Progenitor cell of endocrine pancreas (in vitro differentiated cells): ENCODE results near the gene SCFD2. TPM values are rescaled to one million over a fixed set of nuclear protein-coding genes. Genes with fewer than 3 reads are reported as not detected.

Experiments used
- DNase-seq: peaks from one replicate; pipeline ENCODE4 v3.0.0; 2021; ENCODE audit warnings: low spot score; ENCODE audit not compliant: unreplicated experiment
- H3K27ac Mint-ChIP-seq: 2 replicates; pipeline ENCODE4 v1.8.0; 2021; ENCODE audit warnings: mild to moderate bottlenecking, moderate library complexity, mixed read lengths
- H3K27me3 Mint-ChIP-seq: 2 replicates; pipeline ENCODE4 v1.8.0; 2021; ENCODE audit warnings: mixed read lengths
- H3K36me3 Mint-ChIP-seq: 2 replicates; pipeline ENCODE4 v1.8.0; 2022; ENCODE audit warnings: mixed read lengths; ENCODE audit not compliant: insufficient read depth
- H3K4me1 Mint-ChIP-seq: 2 replicates; pipeline ENCODE4 v1.8.0; 2021; ENCODE audit warnings: low read depth, mixed read lengths
- H3K4me3 Mint-ChIP-seq: 2 replicates; pipeline ENCODE4 v1.8.0; 2021; ENCODE audit warnings: low read depth, mild to moderate bottlenecking, moderate library complexity, mixed read lengths
- H3K9me3 Mint-ChIP-seq: 2 replicates; pipeline ENCODE4 v1.8.0; 2021; ENCODE audit warnings: low read depth, mixed read lengths
- CTCF ChIP-seq: fragments of 200-600 bp; sonication (generic); IDR thresholded peaks from one replicate; pipeline ENCODE4 v1.5.0; 2021; ENCODE audit warnings: antibody characterized with exemption, mild to moderate bottlenecking; ENCODE audit not compliant: unreplicated experiment
- total RNA-seq: library from RNA; stranded (reverse); gene quantifications from 2 replicates; pipeline ENCODE4 v1.2.1, GENCODE V29; 2021

Gene SCFD2
- total RNA-seq, 1 donor from 2014 or later = 12.5 TPM

- no peaks in the 10 kb centered on the region for H3K27me3 Mint-ChIP-seq
- H3K36me3 Mint-ChIP-seq = no peaks in the 10 kb centered on the region
- DNase-seq = no peak
- no peak overlapping the region for H3K27ac Mint-ChIP-seq
- no peak overlapping the region for H3K4me3 Mint-ChIP-seq
- H3K4me1 Mint-ChIP-seq = no peaks in the 10 kb centered on the region
- no peak for TF ChIP-seq CTCF
- H3K9me3 Mint-ChIP-seq = peaks cover 8% of the 10 kb centered on the region
These were observed 399.7 kb downstream of the SCFD2 start for GRCh38 chr4:52966172-52966571.

- TF ChIP-seq CTCF = no peak
- no peaks in the 10 kb centered on the region for H3K27me3 Mint-ChIP-seq
- H3K4me1 Mint-ChIP-seq = no peaks in the 10 kb centered on the region
- no peaks in the 10 kb centered on the region for H3K36me3 Mint-ChIP-seq
- no peak for DNase-seq
- H3K27ac Mint-ChIP-seq = no peak overlapping the region
- peaks cover 4% of the 10 kb centered on the region for H3K9me3 Mint-ChIP-seq
- H3K4me3 Mint-ChIP-seq = no peak overlapping the region
These were observed 401.2 kb downstream of the SCFD2 start for GRCh38 chr4:52964561-52965101.

GRCh38 chr4:52964011-52964410 lies 401.9 kb downstream of the SCFD2 start:
- TF ChIP-seq CTCF = no peak
- no peaks in the 10 kb centered on the region for H3K36me3 Mint-ChIP-seq
- no peaks in the 10 kb centered on the region for H3K27me3 Mint-ChIP-seq
- no peaks in the 10 kb centered on the region for H3K4me1 Mint-ChIP-seq
- H3K4me3 Mint-ChIP-seq = no peak overlapping the region
- H3K9me3 Mint-ChIP-seq = no peaks in the 10 kb centered on the region
- H3K27ac Mint-ChIP-seq = no peak overlapping the region
- no peak for DNase-seq

- TF ChIP-seq CTCF = no peak
- peaks cover 6% of the 10 kb centered on the region for H3K4me1 Mint-ChIP-seq
- H3K27ac Mint-ChIP-seq = no peak overlapping the region
- H3K4me3 Mint-ChIP-seq = no peak overlapping the region
- no peak for DNase-seq
- no peaks in the 10 kb centered on the region for H3K27me3 Mint-ChIP-seq
- H3K36me3 Mint-ChIP-seq = no peaks in the 10 kb centered on the region
- H3K9me3 Mint-ChIP-seq = no peaks in the 10 kb centered on the region
These were observed 403.1 kb downstream of the SCFD2 start for GRCh38 chr4:52962721-52963120.

GRCh38 chr4:52961666-52962412 lies 404.0 kb downstream of the SCFD2 start:
- no peaks in the 10 kb centered on the region for H3K9me3 Mint-ChIP-seq
- H3K4me3 Mint-ChIP-seq = no peak overlapping the region
- H3K4me1 Mint-ChIP-seq = peaks cover 14% of the 10 kb centered on the region
- no peak for TF ChIP-seq CTCF
- H3K27ac Mint-ChIP-seq = no peak overlapping the region
- H3K27me3 Mint-ChIP-seq = no peaks in the 10 kb centered on the region
- DNase-seq = no peak
- no peaks in the 10 kb centered on the region for H3K36me3 Mint-ChIP-seq
